Pancreas (tissue), 10 donors: ENCODE data around the gene HIF1A. TPM values are rescaled to one million over a fixed set of nuclear protein-coding genes. Genes with fewer than 3 reads are reported as not detected.

Experiments used
- ATAC-seq, 4 donors: fragments of 200-7000 bp; cut with Tn5 transposase; one replicate each; pipeline versions ENCODE4 v1.8.0 to v1.9.1; 2020; ENCODE audit warnings: mild to moderate bottlenecking in 4 of 4, moderate library complexity in 4 of 4
- DNase-seq, 6 donors: peaks; one replicate each; pipeline ENCODE4 v3.0.0-alpha.2; 2020
- FAIRE-seq: peaks from 2 replicates; lab custom pipeline; 2012; peaks lifted over from hg19 to GRCh38; lab: Jason Lieb, UNC
- H3K27ac ChIP-seq, 4 donors: fragments of 200-600 bp; sonication (generic); 1 replicate in 3 of 4; 2 replicates in 1 of 4; pipeline versions ENCODE4 v1.5.0 to v1.8.0; 2020
- H3K27me3 ChIP-seq, 4 donors: fragments of 200-600 bp; one replicate each; pipeline ENCODE4 v1.8.0; 2021
- H3K36me3 ChIP-seq, 3 donors: fragments of 200-600 bp; sonication (generic) in 1 of 3; one replicate each; pipeline versions ENCODE4 v1.5.0 to v1.8.0; 2020 to 2021
- H3K4me1 ChIP-seq, 3 donors: fragments of 200-600 bp; one replicate each; pipeline ENCODE4 v1.8.0; 2021
- H3K4me3 ChIP-seq, 4 donors: fragments of 200-600 bp; sonication (generic) in 2 of 4; one replicate each; pipeline versions ENCODE4 v1.5.0 to v1.8.0; 2020 to 2021
- H3K9me3 ChIP-seq, 4 donors: fragments of 200-600 bp; one replicate each; pipeline ENCODE4 v1.8.0; 2021
- CTCF ChIP-seq, 4 donors: fragments of 200-600 bp; sonication (generic) in 3 of 4; IDR thresholded peaks; one replicate each; pipeline versions ENCODE4 v1.5.0 to v1.8.0; 2021; ENCODE audit warnings: antibody characterized with exemption in 4 of 4
- WGBS, 2 donors: extraction: QIAGEN DNeasy Blood & Tissue Kit; methylation state at CpG; one replicate each; pipeline ENCODE4 v1.1.7; 2013; 5-methylcytosine and 5-hydroxymethylcytosine counted together
- intact Hi-C, 3 donors: fragments of 100-400 bp; cut with DNase I; formaldehyde crosslinking; loops; one replicate each; pipeline versions ENCODE4 v1.11.1 to v1.14.2; 2022
- polyA plus RNA-seq, 2 donors: library from polyadenylated mRNA; stranded (reverse); fragments of 200-250 nt; gene quantifications; one replicate each; pipeline ENCODE4 v1.2.3, GENCODE V29; 2013
- total RNA-seq, 6 donors: library from RNA; stranded (reverse); fragmentation: NEBNext Ultra II Directional in 4 of 6; extraction: Animal tissue kit (Norgen Biotek cat#: 25700) in 4 of 6; gene quantifications; one replicate each; pipeline versions ENCODE4 v1.2.1 to v1.2.4, GENCODE V29; 2021 to 2023
- donor health status: healthy with polysubstance abuse.
- donor health status: DM: no; HTN: no; CAD: no; lungs with moderate emphysema.
- donor health status: DM: no; HTN: no; CAD: no.
- donor health status: control.
- donor health status: control.
- donor health status: Bipolar disorder and iron deficiency.
- donor health status: DM: yes; HTN: yes; CAD: no.
- donor health status: DM: no; HTN: no; CAD: no.
- donor health status: DM: no; HTN: no; CAD: no.
- donor health status: DM: yes; HTN: yes; CAD: no.

Gene HIF1A
- total RNA-seq (10 to 100 TPM; 21.0 to 97.4 (median 34.8) TPM), polyA plus RNA-seq (10 to 100 TPM; 10.6 to 24.9 TPM)

GRCh38 chr14:61694830-61695694 lies at the start of gene HIF1A:
TSS of gene HIF1A (plus strand) at chr14:61695513. CDS start at chr14:61695805, 292 bp downstream.
- H3K9me3 ChIP-seq, result no peaks in the 10 kb centered on the region
- no peak for TF ChIP-seq CTCF (IDR thresholded peaks at IDR 0.05)
- H3K4me3 ChIP-seq, result peak within 1 kb of the TSS; percentile 80 to 87 (median 83)
- peak; percentile 96 to 98 (median 96) for DNase-seq
- no peak for FAIRE-seq
- WGBS, 2 donors, result 1% methylated on average over 59 to 68 of the region's 68 CpGs
- H3K27ac ChIP-seq, result peak within 1 kb of the TSS; percentile 89 to 99 (median 96)
- peak; percentile 87 to 95 (median 94) for ATAC-seq
- intact Hi-C loops, result no loop called here
- peaks cover 0 to 16% (median 14%) of the 10 kb centered on the region in 3 donors for H3K4me1 ChIP-seq
- no peaks in the 10 kb centered on the region for H3K27me3 ChIP-seq
- H3K36me3 ChIP-seq, result no peaks in the 10 kb centered on the region

GRCh38 chr14:61646366-61647116 lies 48.8 kb upstream of the HIF1A start:
- ATAC-seq (no peak), FAIRE-seq (no peak), DNase-seq (no peak)
- Histone ChIP-seq H3K27ac (no peak overlapping the region), H3K4me3 (no peak overlapping the region), H3K27me3 (no peaks in the 10 kb centered on the region), H3K36me3 (no peaks in the 10 kb centered on the region), H3K4me1 (no peaks in the 10 kb centered on the region), H3K9me3 (no peaks in the 10 kb centered on the region)
- intact Hi-C loops, result no loop called here
- 77 to 85% methylated on average over 5 of the region's 5 CpGs for WGBS, 2 donors
- no peak for TF ChIP-seq CTCF (IDR thresholded peaks at IDR 0.05)

GRCh38 chr14:61647704-61648103 lies 47.6 kb upstream of the HIF1A start:
- no peak for FAIRE-seq
- intact Hi-C loops, result no loop called here
- H3K9me3 ChIP-seq, result no peaks in the 10 kb centered on the region

GRCh38 chr14:61648377-61648776 lies 46.9 kb upstream of the HIF1A start:
- H3K4me3 ChIP-seq, result no peak overlapping the region
- H3K27me3 ChIP-seq, result no peaks in the 10 kb centered on the region
- no peaks in the 10 kb centered on the region for H3K4me1 ChIP-seq
- no peak overlapping the region for H3K27ac ChIP-seq
- no peak for ATAC-seq
- no peak for DNase-seq
- no peak for TF ChIP-seq CTCF (IDR thresholded peaks at IDR 0.05)
- intact Hi-C loops, result no loop called here
- no peaks in the 10 kb centered on the region for H3K36me3 ChIP-seq
- no peaks in the 10 kb centered on the region for H3K9me3 ChIP-seq
- no peak for FAIRE-seq

More at GRCh38 chr14:61647704-61648103, 47.6 kb upstream of the HIF1A start:
- TF ChIP-seq CTCF (IDR thresholded peaks at IDR 0.05), result no peak
- DNase-seq, result no peak
- Histone ChIP-seq H3K27ac (no peak overlapping the region), H3K4me3 (no peak overlapping the region), H3K4me1 (no peaks in the 10 kb centered on the region), H3K36me3 (no peaks in the 10 kb centered on the region), H3K27me3 (no peaks in the 10 kb centered on the region)
- 95 to 97% methylated on average over 5 of the region's 5 CpGs for WGBS, 2 donors
- ATAC-seq, result no peak
